Body of pancreas (tissue), 4 donors: ENCODE data around the gene ZNF516. TPM values are rescaled to one million over a fixed set of nuclear protein-coding genes. Genes with fewer than 3 reads are reported as not detected.
A peak's percentile ranks its signal among the peaks of the same experiment; 100 is the strongest.

Experiments
- ATAC-seq: fragments of 150-250 bp; one replicate; pipeline ENCODE4 v1.9.1; 2016
- DNase-seq, 4 donors: peaks; one replicate each; pipeline ENCODE4 v3.0.0-alpha.2; 2019
- H3K27ac ChIP-seq, 4 donors: fragments of 200-600 bp; sonication (generic); 1 replicate in 3 of 4; 2 replicates in 1 of 4; pipeline versions ENCODE4 v1.5.1 to v1.6.1; 2016 to 2019; ENCODE audit warnings: mild to moderate bottlenecking in 1 of 4, mixed read lengths in 1 of 4, moderate library complexity in 1 of 4
- H3K27me3 ChIP-seq, 2 donors: fragments of 200-600 bp; sonication (generic); one replicate each; pipeline ENCODE4 v1.6.0; 2016; ENCODE audit warnings: mild to moderate bottlenecking in 1 of 2
- H3K36me3 ChIP-seq, 2 donors: fragments of 200-600 bp; sonication (generic); replicated peaks in 1 of 2; 2 replicates each; pipeline ENCODE4 v1.5.1; 2016; ENCODE audit warnings: low read depth in 2 of 2; ENCODE audit not compliant: insufficient read depth in 1 of 2
- H3K4me1 ChIP-seq: fragments of 200-600 bp; sonication (generic); one replicate; pipeline ENCODE4 v1.6.0; 2016
- H3K4me3 ChIP-seq, 2 donors: fragments of 200-600 bp; sonication (generic); 1 replicate in 1 of 2; 2 replicates in 1 of 2; pipeline ENCODE4 v1.5.1; 2016 to 2019
- H3K9me3 ChIP-seq, 3 donors: fragments of 200-600 bp; sonication (generic); 1 replicate in 2 of 3; 2 replicates in 1 of 3; pipeline ENCODE4 v1.5.1; 2016
- CTCF ChIP-seq, 7 experiments: fragments of 450-650 bp in 4 of 7; fragments of 200-600 bp in 3 of 7; sonication (generic) in 3 of 7; IDR thresholded peaks; one replicate each; pipeline ENCODE4 v1.5.1; 2016 to 2019; ENCODE audit warnings: antibody characterized with exemption in 7 of 7
- POLR2A ChIP-seq, 3 donors: fragments of 450-650 bp; IDR thresholded peaks; one replicate each; pipeline ENCODE4 v1.6.1; 2016; ENCODE audit warnings: antibody characterized with exemption in 3 of 3, mild to moderate bottlenecking in 2 of 3
- WGBS, 2 donors: methylation state at CpG; one replicate each; pipeline ENCODE4 v1.1.5; 2017; 5-methylcytosine and 5-hydroxymethylcytosine counted together
- intact Hi-C: fragments of 100-400 bp; cut with DNase I; formaldehyde crosslinking; loops from one replicate; pipeline ENCODE4 v1.15.1; 2023
- total RNA-seq, 2 donors: library from RNA; depleted of rRNA; stranded (reverse); fragments of >200 nt; gene quantifications; one replicate each; pipeline ENCODE4 v1.1.0, GENCODE V29; 2016

Gene ZNF516
- total RNA-seq, 2 donors from 2014 or later, result 13.5 to 16.5 TPM

GRCh38 chr18:76525911-76526310 lies 30.9 kb upstream of the ZNF516 start:
- Histone ChIP-seq H3K4me3 (no peak overlapping the region), H3K27me3 (no peaks in the 10 kb centered on the region), H3K27ac (no peak overlapping the region), H3K9me3 (no peaks in the 10 kb centered on the region), H3K4me1 (peaks cover 16% of the 10 kb centered on the region), H3K36me3 (no peaks in the 10 kb centered on the region)
- no peak for TF ChIP-seq CTCF (IDR thresholded peaks at IDR 0.05)
- no peak for TF ChIP-seq POLR2A (IDR thresholded peaks at IDR 0.05)
- ATAC-seq, result no peak
- DNase-seq, result no peak
- 46 to 56% methylated on average over 3 of the region's 3 CpGs for WGBS, 2 donors
- intact Hi-C loops, result no loop called here

- H3K27me3 ChIP-seq, result no peaks in the 10 kb centered on the region
- intact Hi-C loops, result no loop called here
- H3K9me3 ChIP-seq, result no peaks in the 10 kb centered on the region
- DNase-seq (peak in 2 of 4 donors; percentile 40 to 60), ATAC-seq (peak; percentile 67)
- TF ChIP-seq POLR2A (IDR thresholded peaks at IDR 0.05) (peak in 1 of 3 donors; percentile 13), CTCF (IDR thresholded peaks at IDR 0.05) (no peak)
- H3K36me3 ChIP-seq, result no peaks in the 10 kb centered on the region
- peaks cover 22% of the 10 kb centered on the region for H3K4me1 ChIP-seq
- WGBS, 2 donors, result 8 to 13% methylated on average over 20 of the region's 20 CpGs
- no peak overlapping the region for H3K4me3 ChIP-seq
- H3K27ac ChIP-seq, result peak overlapping the region in 2 of 4 donors; percentile 18 to 47
Measured at GRCh38 chr18:76524900-76525698, 30.1 kb upstream of the ZNF516 start.

GRCh38 chr18:76524477-76524876 lies 29.4 kb upstream of the ZNF516 start:
- 58 to 62% methylated on average over 2 of the region's 2 CpGs for WGBS, 2 donors

GRCh38 chr18:76522551-76522950 lies 27.5 kb upstream of the ZNF516 start:
- Histone ChIP-seq H3K4me3 (no peak overlapping the region), H3K9me3 (no peaks in the 10 kb centered on the region), H3K27ac (no peak overlapping the region), H3K27me3 (no peaks in the 10 kb centered on the region), H3K4me1 (peaks cover 13% of the 10 kb centered on the region), H3K36me3 (no peaks in the 10 kb centered on the region)
- TF ChIP-seq CTCF (IDR thresholded peaks at IDR 0.05), result no peak
- no peak for TF ChIP-seq POLR2A (IDR thresholded peaks at IDR 0.05)
- 92 to 93% methylated on average over 1 of the region's 1 CpG for WGBS, 2 donors
- ATAC-seq (no peak), DNase-seq (no peak)
- intact Hi-C loops, result no loop called here

More at GRCh38 chr18:76524477-76524876, 29.4 kb upstream of the ZNF516 start:
- H3K36me3 ChIP-seq, result no peaks in the 10 kb centered on the region
- no peaks in the 10 kb centered on the region for H3K27me3 ChIP-seq
- no peaks in the 10 kb centered on the region for H3K9me3 ChIP-seq
- no peak overlapping the region for H3K4me3 ChIP-seq
- H3K4me1 ChIP-seq, result peaks cover 21% of the 10 kb centered on the region
- H3K27ac ChIP-seq, result no peak overlapping the region
- no peak for ATAC-seq
- intact Hi-C loops, result no loop called here
- no peak for DNase-seq
- TF ChIP-seq CTCF (IDR thresholded peaks at IDR 0.05) (no peak), POLR2A (IDR thresholded peaks at IDR 0.05) (no peak)

GRCh38 chr18:76522122-76522503 lies 27.1 kb upstream of the ZNF516 start:
- TF ChIP-seq CTCF (IDR thresholded peaks at IDR 0.05) (no peak), POLR2A (IDR thresholded peaks at IDR 0.05) (no peak)
- intact Hi-C loops, result no loop called here
- Histone ChIP-seq H3K27ac (no peak overlapping the region), H3K9me3 (no peaks in the 10 kb centered on the region), H3K36me3 (no peaks in the 10 kb centered on the region), H3K4me3 (no peak overlapping the region), H3K4me1 (peaks cover 13% of the 10 kb centered on the region), H3K27me3 (no peaks in the 10 kb centered on the region)
- no peak for DNase-seq
- WGBS, 2 donors, result 85 to 88% methylated on average over 16 to 19 of the region's 19 CpGs
- no peak for ATAC-seq
